Loucy (cell line): Measurements from ENCODE around the gene PRKCZ.

Experiments used
- H2AFZ ChIP-seq: fragments of 200-600 bp; sonication (generic); 2 replicates; pipeline ENCODE4 v1.6.0; 2016; ENCODE audit warnings: antibody characterized with exemption, mild to moderate bottlenecking, low read length, moderate library complexity
- H3F3A ChIP-seq: fragments of 200-600 bp; 2 replicates; pipeline ENCODE4 v1.6.0; 2016; ENCODE audit warnings: antibody characterized with exemption, low read depth, mild to moderate bottlenecking
- H3K27me3 ChIP-seq: fragments of 200-600 bp; sonication (generic); 2 replicates; pipeline ENCODE4 v1.6.1; 2014; ENCODE audit warnings: low read length, mild to moderate bottlenecking; ENCODE audit not compliant: insufficient read depth, poor library complexity, severe bottlenecking
- H3K36me3 ChIP-seq: fragments of 200-600 bp; sonication (generic); 2 replicates; pipeline ENCODE4 v1.6.1; 2016; ENCODE audit warnings: low read length; ENCODE audit not compliant: insufficient read depth
- H3K4me1 ChIP-seq: fragments of 200-600 bp; sonication (generic); 2 replicates; pipeline ENCODE4 v1.5.1; 2014; ENCODE audit warnings: low read length, mild to moderate bottlenecking; ENCODE audit not compliant: insufficient read depth, poor library complexity, severe bottlenecking
- H3K4me2 ChIP-seq: fragments of 200-600 bp; sonication (generic); 2 replicates; pipeline ENCODE4 v1.6.0; 2014; ENCODE audit warnings: antibody characterized with exemption, low read length, low read depth, mild to moderate bottlenecking; ENCODE audit not compliant: poor library complexity, severe bottlenecking
- H3K4me3 ChIP-seq: fragments of 200-600 bp; sonication (generic); 2 replicates; pipeline ENCODE4 v1.5.1; 2014; ENCODE audit warnings: low read length, mild to moderate bottlenecking, mixed read lengths; ENCODE audit not compliant: poor library complexity, severe bottlenecking
- H3K79me2 ChIP-seq: fragments of 200-600 bp; sonication (generic); 2 replicates; pipeline ENCODE4 v1.6.1; 2014; ENCODE audit warnings: low read length; ENCODE audit not compliant: insufficient read depth
- H3K9ac ChIP-seq: fragments of 200-600 bp; sonication (generic); 2 replicates; pipeline ENCODE4 v1.6.0; 2014; ENCODE audit warnings: mild to moderate bottlenecking, low read depth, low read length, moderate library complexity; ENCODE audit not compliant: poor library complexity, severe bottlenecking
- H3K9me2 ChIP-seq: fragments of 200-600 bp; sonication (generic); replicated peaks from 2 replicates; pipeline ENCODE4 v1.6.1; 2016; ENCODE audit warnings: low read depth, low read length, mixed read lengths
- H3K9me3 ChIP-seq: fragments of 200-600 bp; sonication (generic); 2 replicates; pipeline ENCODE4 v1.6.1; 2014; ENCODE audit warnings: mild to moderate bottlenecking, antibody characterized with exemption, low read length, low read depth; ENCODE audit not compliant: insufficient read depth
- H4K20me1 ChIP-seq: fragments of 200-600 bp; sonication (generic); 2 replicates; pipeline ENCODE4 v1.6.0; 2014; ENCODE audit warnings: antibody characterized with exemption, low read length, mild to moderate bottlenecking; ENCODE audit not compliant: insufficient read depth, poor library complexity, severe bottlenecking
- EZH2phosphoT487 ChIP-seq: fragments of 200-600 bp; IDR thresholded peaks from 2 replicates; pipeline ENCODE4 v1.6.1; 2018; ENCODE audit warnings: antibody characterized with exemption, mild to moderate bottlenecking, moderate library complexity, borderline replicate concordance
- TF ChIP-seq, protein P1 (sequence below): fragments of 200-600 bp; sonication (generic); conservative IDR thresholded peaks from 2 replicates; pipeline ENCODE4 v1.5.1; 2014; ENCODE audit warnings: mild to moderate bottlenecking, antibody characterized with exemption, low read length

PRKCZ gene

GRCh38 chr1:2084306-2084705 lies 34.1 kb downstream of the PRKCZ start:
- no peak overlapping the region for H3K4me2 ChIP-seq
- no peaks in the 10 kb centered on the region for H3K36me3 ChIP-seq
- TF ChIP-seq, protein P1, sequence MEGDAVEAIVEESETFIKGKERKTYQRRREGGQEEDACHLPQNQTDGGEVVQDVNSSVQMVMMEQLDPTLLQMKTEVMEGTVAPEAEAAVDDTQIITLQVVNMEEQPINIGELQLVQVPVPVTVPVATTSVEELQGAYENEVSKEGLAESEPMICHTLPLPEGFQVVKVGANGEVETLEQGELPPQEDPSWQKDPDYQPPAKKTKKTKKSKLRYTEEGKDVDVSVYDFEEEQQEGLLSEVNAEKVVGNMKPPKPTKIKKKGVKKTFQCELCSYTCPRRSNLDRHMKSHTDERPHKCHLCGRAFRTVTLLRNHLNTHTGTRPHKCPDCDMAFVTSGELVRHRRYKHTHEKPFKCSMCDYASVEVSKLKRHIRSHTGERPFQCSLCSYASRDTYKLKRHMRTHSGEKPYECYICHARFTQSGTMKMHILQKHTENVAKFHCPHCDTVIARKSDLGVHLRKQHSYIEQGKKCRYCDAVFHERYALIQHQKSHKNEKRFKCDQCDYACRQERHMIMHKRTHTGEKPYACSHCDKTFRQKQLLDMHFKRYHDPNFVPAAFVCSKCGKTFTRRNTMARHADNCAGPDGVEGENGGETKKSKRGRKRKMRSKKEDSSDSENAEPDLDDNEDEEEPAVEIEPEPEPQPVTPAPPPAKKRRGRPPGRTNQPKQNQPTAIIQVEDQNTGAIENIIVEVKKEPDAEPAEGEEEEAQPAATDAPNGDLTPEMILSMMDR = no peak
- TF ChIP-seq EZH2phosphoT487 = no peak
- H2AFZ ChIP-seq = no peak overlapping the region
- no peak overlapping the region for H3K9ac ChIP-seq
- H3K27me3 ChIP-seq = no peaks in the 10 kb centered on the region
- no peak overlapping the region for H3K4me3 ChIP-seq
- no peaks in the 10 kb centered on the region for H3K4me1 ChIP-seq
- no peaks in the 10 kb centered on the region for H3F3A ChIP-seq
- H4K20me1 ChIP-seq = no peaks in the 10 kb centered on the region
- H3K9me3 ChIP-seq = peaks cover 10% of the 10 kb centered on the region; the same call in 1 of the 2 replicates
- no peaks in the 10 kb centered on the region for H3K79me2 ChIP-seq
- H3K9me2 ChIP-seq = no peaks in the 10 kb centered on the region

DNA sequence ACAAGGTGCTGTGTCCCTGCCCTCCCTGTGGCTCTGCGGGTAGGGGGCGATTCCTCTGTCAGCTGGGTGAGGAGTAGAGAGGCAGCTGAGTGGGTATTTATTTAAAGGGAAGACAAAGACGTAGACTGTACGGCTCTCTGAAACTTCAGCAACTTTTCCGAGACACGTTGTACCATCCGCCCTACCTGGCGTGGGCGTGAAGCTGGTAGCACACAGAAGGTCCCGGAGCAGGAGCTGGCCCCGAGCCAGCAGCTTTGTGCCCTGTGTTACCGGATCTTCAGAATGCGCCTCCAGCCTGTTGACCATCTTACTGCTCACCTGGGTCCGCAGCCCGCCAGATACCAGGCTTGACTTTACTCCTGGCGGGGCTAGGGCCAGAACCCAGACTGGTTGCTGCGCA lies 34.9 kb downstream of the PRKCZ start:
- no peak overlapping the region for H2AFZ ChIP-seq
- H3K9ac ChIP-seq = no peak overlapping the region
- no peak overlapping the region for H3K4me3 ChIP-seq
- H4K20me1 ChIP-seq = no peaks in the 10 kb centered on the region
- TF ChIP-seq, protein P1 = no peak
- H3K79me2 ChIP-seq = no peaks in the 10 kb centered on the region
- H3F3A ChIP-seq = no peaks in the 10 kb centered on the region
- H3K9me2 ChIP-seq = no peaks in the 10 kb centered on the region
- H3K9me3 ChIP-seq = peaks cover 2% of the 10 kb centered on the region; the same call in 1 of the 2 replicates
- H3K36me3 ChIP-seq = no peaks in the 10 kb centered on the region
- H3K4me2 ChIP-seq = no peak overlapping the region
- H3K4me1 ChIP-seq = no peaks in the 10 kb centered on the region
- H3K27me3 ChIP-seq = no peaks in the 10 kb centered on the region

DNA sequence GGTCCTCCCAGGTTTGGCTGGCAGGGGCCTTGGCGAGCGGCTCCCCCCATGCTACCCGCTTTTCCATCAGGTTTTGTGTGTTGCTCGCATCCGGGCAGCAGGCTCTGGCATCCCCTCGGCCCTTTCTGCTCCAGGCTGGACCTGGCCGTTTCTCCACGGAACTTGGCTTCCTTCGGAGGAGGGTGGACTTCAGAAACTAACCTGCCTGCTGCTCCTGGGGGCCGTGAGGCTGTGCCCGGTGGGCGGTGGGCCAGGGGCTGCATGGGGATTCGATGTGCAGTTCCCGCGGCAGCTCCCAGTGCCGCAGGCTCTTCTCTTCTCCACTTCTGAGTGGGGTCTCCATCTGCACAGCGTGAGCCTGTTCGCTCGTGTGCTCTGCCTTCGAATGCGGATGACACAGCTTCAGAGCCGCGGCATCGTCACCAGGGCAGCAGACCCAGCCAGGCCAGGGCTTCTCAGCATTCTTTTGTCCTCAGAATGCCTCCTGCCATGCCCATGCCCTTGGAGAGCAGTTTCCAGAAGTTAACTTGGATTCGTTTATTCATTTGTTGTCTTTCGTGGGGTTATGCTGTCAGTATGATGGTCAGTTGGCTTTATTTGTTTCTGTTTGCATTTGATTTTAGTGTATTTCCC lies 36.4 kb downstream of the PRKCZ start:
- H3K4me3 ChIP-seq = no peak overlapping the region
- no peak overlapping the region for H2AFZ ChIP-seq
- H3K9me3 ChIP-seq = no peaks in the 10 kb centered on the region
- no peak overlapping the region for H3K9ac ChIP-seq
- H3F3A ChIP-seq = no peaks in the 10 kb centered on the region
- no peaks in the 10 kb centered on the region for H4K20me1 ChIP-seq
- H3K79me2 ChIP-seq = no peaks in the 10 kb centered on the region
- H3K4me1 ChIP-seq = no peaks in the 10 kb centered on the region
- H3K9me2 ChIP-seq = no peaks in the 10 kb centered on the region
- H3K36me3 ChIP-seq = no peaks in the 10 kb centered on the region
- no peak for TF ChIP-seq EZH2phosphoT487
- TF ChIP-seq, protein P1 = no peak
- no peak overlapping the region for H3K4me2 ChIP-seq
- H3K27me3 ChIP-seq = no peaks in the 10 kb centered on the region
